HuH-7 (cell line): ENCODE measurements around the gene MMP14.
"Not testable (repeated sequence)": the region's sequence is repeated elsewhere in the genome, so short reads cannot be mapped to it uniquely, and the experiment has no call there.

Experiments
- DNase-seq: peaks from one replicate; pipeline ENCODE4 v3.0.0; 2011; ENCODE audit warnings: low spot score

Gene MMP14

DNA sequence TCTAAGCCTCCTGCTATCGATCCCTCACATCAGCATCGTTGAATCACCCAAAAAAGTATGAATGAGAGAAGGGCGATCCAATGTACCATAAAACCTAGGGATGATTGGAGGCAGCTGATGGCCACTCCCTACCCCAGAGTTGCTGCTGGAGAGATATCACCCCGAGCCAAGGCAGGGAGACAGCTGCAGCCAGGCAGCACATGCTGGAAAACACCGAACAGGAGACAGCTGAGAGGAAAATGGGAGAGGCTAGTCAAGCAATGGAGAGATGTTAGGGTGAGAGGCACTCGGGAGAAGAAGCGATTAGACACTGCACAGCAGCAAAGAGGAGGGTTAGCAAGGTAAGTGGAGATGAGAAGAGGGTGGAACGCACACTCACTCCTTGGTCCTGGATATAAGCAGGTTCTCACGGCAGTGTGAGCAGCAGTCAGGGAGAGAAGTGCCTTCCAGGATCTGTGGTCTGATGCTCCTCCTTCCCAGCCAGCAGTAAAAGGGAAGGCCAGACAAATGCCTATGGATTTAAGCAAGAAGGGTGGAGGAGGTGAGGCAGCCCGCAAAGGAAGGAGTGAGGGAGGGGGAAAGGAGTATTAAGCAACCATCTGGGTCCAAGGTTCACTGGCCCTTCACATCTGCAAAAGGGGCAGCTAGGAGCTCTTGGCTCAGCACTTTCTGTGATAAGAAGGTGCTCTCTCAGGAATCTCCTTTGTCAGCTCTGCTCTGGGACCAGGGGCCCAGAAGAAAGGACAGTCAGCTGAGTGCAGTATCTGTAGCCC is 21.3 kb upstream of the MMP14 start, which contains the start of gene SLC7A7:
SLC7A7 (minus strand) TSS at position 495 of the 773 bp plus-strand sequence. CDS start 2,037 bp downstream, outside the sequence.
- DNase-seq, result no peak

DNA sequence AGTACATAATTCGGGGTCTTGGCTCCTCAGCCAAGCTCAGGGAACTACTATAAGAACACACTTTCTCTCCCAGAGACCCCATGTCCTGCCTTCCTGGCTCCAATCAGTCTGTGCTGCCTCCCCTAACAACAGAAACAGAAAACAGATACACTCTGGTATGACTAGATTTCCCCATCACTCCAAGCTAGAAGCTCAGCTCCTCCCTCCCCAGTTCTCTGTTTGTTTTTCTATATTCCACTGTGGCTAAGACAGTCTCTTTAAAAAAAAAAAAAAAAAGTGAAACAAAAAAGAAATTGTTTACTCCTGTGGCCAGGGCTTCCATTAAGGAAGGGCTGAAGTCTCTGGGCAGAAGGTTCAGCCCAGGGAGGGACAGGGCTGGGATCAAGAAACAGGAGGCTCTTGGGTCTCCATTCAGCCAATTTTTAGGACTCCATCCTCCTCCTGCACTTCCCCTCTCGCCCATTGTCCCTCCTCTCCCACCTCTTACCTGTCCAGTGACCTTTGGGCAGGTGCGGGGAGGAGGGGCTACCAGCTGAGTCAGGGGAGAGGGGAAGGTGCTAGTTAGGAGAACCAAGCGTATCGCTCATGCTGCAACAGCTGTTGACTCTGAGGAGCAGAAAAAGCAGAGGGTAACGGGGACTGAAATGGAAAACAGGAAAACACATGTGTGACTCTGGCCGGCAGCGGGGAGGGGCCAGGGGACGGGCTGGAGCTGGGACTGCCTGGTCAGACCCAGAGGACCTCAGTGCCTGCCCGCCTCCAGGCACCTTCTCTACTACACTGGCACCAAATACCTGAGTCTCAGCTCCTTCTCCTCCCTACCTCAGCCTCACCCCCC is 17.0 kb upstream of the MMP14 start:
- DNase-seq, result no peak

GRCh38 chr14:22820731-22821130 is 15.7 kb upstream of the MMP14 start:
- no peak for DNase-seq

DNA sequence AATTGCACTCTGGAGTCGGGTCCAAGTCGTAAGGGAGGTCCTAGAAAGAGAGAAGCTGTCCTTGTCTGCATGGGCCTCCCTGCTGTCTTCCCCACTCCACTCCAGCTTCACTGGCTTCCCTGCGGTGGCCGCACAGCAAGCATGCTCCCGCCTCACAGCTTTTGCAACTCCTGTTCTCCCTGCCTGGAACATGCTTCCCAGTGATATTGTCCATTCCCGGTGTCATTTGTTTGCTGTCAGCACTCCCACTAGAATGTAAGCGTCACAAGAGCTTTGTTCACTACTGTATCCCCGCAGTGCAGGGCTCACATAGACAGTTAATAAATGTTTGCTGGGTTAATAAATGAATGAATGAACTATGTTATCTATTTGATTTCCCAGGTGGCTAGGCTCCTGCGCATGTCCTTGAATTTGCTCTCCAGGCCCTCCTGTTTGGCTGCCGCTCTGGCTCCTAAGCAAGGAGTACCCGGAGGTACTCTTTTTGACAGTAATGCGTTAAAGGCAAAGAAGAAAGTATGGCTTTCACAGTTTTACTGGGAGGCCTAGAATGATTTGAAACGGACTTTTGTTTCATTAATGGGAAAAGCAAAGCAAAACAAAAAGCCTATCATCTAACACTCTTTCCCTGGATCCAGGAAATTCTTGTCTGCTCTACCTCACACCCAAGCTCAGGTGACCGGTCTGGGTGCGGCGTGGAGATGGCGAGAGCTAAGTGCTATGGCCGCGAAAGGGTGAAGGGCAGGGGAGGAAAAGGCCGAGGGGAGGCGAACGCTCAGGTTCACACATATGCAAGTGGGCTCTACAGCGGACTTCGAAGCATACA is 15.0 kb upstream of the MMP14 start:
- no peak for DNase-seq

DNA sequence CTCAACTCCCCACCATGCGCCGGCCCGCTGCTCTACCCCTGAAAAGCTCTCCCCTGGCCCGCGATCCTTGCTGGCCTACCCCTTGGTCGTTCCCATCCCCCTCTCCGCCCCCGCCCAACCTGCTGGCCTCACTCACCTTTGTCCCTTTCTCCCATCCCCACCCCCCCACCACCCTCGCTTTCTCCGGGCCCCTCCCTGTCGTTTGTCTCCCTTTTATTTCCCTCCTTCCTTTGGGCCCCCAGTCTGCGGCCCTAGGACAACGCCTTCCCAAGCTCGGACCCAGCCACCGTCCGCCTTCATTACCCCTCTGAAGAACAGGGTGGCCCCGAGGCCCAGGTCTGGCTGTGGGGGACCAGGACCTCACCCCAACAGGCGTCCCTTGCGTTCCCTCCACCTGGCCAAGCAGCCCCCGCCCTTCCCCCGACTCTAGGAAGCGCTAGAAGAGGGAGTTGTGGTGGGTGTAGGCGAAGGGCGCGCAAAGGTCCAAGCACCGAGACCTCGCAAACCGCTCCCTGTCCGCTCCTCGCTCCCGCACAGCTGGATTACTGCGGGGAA is 14.3 kb upstream of the MMP14 start:
- DNase-seq, result no peak

GRCh38 chr14:22822571-22823098 is 13.8 kb upstream of the MMP14 start:
- peak; percentile 73 for DNase-seq

DNA sequence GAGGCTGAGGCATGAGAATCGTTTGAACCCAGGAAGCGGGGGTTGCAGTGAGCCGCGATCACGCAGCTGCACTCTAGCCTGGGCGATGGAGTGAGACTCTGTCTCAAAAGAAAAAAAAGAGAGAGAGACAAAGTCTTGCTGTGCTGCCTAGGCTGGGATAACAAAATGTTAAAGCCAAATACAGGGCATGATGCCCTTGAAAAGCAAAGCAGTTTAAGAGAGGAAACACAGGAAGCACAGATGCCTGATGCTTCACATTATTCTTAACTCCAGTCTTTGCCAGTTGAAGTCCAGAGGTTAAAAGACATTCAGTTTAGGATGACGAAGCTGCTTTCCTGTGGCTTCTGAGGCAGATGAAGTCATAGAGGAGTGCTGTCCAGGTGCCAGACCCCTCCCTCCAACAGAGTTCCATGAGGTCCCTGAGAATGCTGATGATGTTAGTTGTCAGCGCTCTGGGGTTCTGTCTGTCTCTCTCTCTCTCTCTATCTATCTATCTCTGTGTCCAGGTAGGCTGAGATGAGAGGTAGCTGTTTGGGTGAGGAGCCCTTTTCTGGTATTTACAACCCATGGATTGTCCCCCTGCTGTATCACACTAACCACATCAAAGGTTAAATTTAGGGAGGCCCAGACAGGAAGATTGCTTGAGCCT is 11.6 kb upstream of the MMP14 start:
- DNase-seq, result no peak

- DNase-seq, result not testable (repeated sequence)
Measured at GRCh38 chr14:22829076-22829660, 7.2 kb upstream of the MMP14 start.

- DNase-seq, result peak; percentile 90
Measured at GRCh38 chr14:22829661-22830442, 6.5 kb upstream of the MMP14 start, which contains the start of gene MRPL52. TSS of gene MRPL52 (plus strand) at chr14:22829887. CDS start at chr14:22829913, 26 bp downstream.

- DNase-seq, result no peak
Measured at GRCh38 chr14:22830443-22831010, 5.9 kb upstream of the MMP14 start.

DNA sequence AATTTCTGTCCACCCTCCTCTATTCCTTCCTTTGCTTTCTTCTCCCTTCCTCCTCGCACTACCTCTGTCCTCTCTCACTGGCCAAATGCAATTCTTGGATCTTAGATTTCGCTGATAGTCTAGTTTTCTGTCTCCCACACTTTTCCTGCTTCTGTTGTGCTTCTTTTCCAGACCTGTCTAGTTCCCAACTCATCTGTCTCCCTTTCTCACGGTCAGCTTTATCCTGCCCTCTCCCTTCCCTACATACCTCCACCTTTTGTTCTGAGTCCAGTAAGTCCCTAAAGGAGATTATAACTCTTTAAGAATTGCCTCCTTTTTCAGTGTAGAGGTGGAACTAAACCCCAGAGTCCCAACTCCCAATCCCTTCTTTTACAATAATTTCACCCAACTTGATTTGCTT is 880 bp upstream of the MMP14 start:
- DNase-seq, result no peak

DNA sequence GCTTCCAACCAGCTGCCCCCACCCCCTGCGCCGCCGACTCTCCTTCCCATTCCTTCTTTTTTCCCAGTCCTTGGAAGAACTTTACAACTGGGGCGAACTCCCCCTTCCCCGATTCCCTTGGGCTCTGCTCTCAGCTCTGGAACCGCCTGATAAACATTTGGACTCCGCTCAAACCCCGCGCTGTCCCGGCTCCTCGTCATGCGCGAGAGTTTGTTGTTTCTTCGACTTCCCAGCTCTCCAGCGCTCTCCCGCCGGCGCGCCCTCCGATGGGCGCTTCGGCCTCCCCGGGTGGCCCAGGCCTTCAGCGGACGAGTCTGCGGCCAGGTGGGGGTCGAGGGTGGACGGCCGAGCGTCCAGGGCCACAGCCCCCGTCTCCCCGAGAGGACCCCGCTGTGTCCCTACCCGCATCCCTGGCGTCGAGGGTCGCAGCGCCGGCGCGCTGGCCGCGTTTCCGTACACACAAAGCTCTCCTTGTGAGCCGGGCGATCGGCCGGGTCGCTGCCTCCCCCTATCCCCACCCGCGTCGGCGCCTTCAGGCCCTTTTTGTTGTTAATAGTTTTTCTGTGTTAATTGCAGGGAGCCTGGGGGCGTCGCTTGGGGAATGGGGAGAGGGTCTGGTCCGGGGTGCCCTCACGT is 847 bp downstream of the MMP14 start:
- peak; percentile 73 for DNase-seq

- DNase-seq, result peak; percentile 30
Measured at GRCh38 chr14:22837750-22838538, 1.6 kb downstream of the MMP14 start.

DNA sequence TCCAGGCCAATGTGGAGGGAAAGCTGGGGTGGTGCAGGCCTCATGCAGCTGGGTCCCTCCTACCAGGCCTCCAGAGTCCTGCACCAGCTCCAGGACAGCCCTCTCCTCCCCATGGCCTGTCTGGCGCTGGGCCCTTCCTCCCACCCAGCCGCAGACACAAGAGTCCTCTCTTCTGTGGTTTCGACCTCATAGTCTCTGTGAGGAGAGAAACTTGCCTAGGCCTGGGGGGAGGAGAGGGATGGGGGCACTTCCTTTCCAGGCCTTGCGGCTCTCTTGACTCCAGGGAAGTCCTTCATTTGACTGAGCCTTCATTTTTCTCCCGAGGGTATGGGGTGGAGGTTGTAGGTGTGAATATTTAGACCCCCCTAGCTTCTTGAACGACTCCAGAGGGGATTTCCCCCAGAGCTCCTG is 2.3 kb downstream of the MMP14 start:
- peak; percentile 14 for DNase-seq

- DNase-seq, result peak; percentile 10
Measured at GRCh38 chr14:22839159-22839779, 2.9 kb downstream of the MMP14 start.

- DNase-seq, result no peak
Measured at GRCh38 chr14:22841311-22841710, 4.9 kb downstream of the MMP14 start.

DNA sequence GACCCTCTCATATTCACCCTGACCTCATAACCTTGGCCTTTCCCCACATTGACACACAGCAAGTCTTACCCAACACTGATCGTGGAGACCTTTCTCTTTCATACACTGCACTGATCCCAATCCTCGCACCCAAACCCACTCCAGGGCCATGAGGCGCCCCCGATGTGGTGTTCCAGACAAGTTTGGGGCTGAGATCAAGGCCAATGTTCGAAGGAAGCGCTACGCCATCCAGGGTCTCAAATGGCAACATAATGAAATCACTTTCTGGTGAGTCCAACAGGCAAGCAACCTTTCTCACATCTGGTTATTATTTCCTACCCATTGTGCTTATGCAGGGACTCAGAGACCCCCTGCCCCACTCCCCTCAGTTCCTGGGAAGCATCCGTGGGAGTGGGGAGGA is 5.4 kb downstream of the MMP14 start:
- DNase-seq, result no peak
